Activated T-helper 2 cell treated with anti-CD3 and anti-CD28 coated beads, Interferon-gamma antibody, Interleukin-2, Interleukin-4, amounts not matched to agents 10 μg/mL and 5 μg/mL and 100 μg/mL, durations not matched to agents 14 hours and 24 hours and 36 hours (primary cell): ENCODE measurements around the gene SLC12A8. TPM values are rescaled to one million over a fixed set of nuclear protein-coding genes. Genes with fewer than 3 reads are reported as not detected.

Experiments used
- DNase-seq: peaks from one replicate; pipeline ENCODE4 v3.0.0; 2021; ENCODE audit warnings: low spot score
- H3K27ac Mint-ChIP-seq: one replicate; pipeline ENCODE4 v1.8.0; 2021; ENCODE audit warnings: mixed read lengths
- H3K27me3 Mint-ChIP-seq: one replicate; pipeline ENCODE4 v1.8.0; 2021; ENCODE audit warnings: low read depth, mixed read lengths
- H3K36me3 Mint-ChIP-seq: one replicate; pipeline ENCODE4 v1.8.0; 2021; ENCODE audit warnings: low read depth, mixed read lengths
- H3K4me1 Mint-ChIP-seq: one replicate; pipeline ENCODE4 v1.8.0; 2021; ENCODE audit warnings: low read depth, mixed read lengths
- H3K4me3 Mint-ChIP-seq: one replicate; pipeline ENCODE4 v1.8.0; 2021; ENCODE audit warnings: low read depth, mild to moderate bottlenecking, moderate library complexity, mixed read lengths
- H3K9me3 Mint-ChIP-seq: one replicate; pipeline ENCODE4 v1.8.0; 2021; ENCODE audit warnings: mixed read lengths
- intact Hi-C: fragments of 100-400 bp; cut with micrococcal nuclease; formaldehyde crosslinking; loops from one replicate; pipeline ENCODE4 v1.15.1; 2023
- total RNA-seq: library from RNA; stranded (reverse); gene quantifications from 2 replicates; pipeline ENCODE4 v1.2.3, GENCODE V29; 2022

Gene SLC12A8
- total RNA-seq, 1 donor from 2014 or later = 1.3 TPM

- no peak overlapping the region for H3K4me3 Mint-ChIP-seq
- no peak for DNase-seq
- peaks cover 26% of the 10 kb centered on the region for H3K27me3 Mint-ChIP-seq
- intact Hi-C loops = no loop called here
- no peaks in the 10 kb centered on the region for H3K9me3 Mint-ChIP-seq
- H3K36me3 Mint-ChIP-seq = no peaks in the 10 kb centered on the region
- H3K4me1 Mint-ChIP-seq = peaks cover 11% of the 10 kb centered on the region
- H3K27ac Mint-ChIP-seq = no peak overlapping the region
These were observed 21.8 kb downstream of the SLC12A8 start for GRCh38 chr3:125190786-125191185.

- H3K27ac Mint-ChIP-seq = no peak overlapping the region
- H3K4me3 Mint-ChIP-seq = no peak overlapping the region
- intact Hi-C loops = no loop called here
- peaks cover 4% of the 10 kb centered on the region for H3K4me1 Mint-ChIP-seq
- H3K36me3 Mint-ChIP-seq = no peaks in the 10 kb centered on the region
- H3K27me3 Mint-ChIP-seq = peaks cover 25% of the 10 kb centered on the region
- DNase-seq = no peak
- H3K9me3 Mint-ChIP-seq = no peaks in the 10 kb centered on the region
These were observed 23.0 kb downstream of the SLC12A8 start for GRCh38 chr3:125189378-125190165.

DNA sequence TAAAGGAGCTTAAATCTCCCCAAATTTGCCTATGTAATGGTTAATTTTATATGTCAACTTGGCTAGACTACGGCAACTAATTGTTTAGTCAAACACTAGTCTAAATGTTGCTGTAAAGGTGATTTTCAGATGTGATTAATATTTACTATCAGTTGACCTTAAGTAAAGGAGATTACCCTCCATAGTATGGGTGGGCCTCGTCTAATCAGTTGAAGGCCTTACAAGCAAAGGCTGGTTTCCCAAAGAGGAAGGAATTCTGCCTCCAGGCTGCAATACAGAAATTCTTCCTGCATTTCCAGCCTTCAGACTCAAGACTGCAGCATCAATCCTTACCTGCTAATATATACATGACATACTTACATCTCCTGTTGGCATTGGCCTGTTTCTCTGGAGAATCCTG, 23.6 kb downstream of the SLC12A8 start:
- no peak overlapping the region for H3K27ac Mint-ChIP-seq
- intact Hi-C loops = no loop called here
- no peaks in the 10 kb centered on the region for H3K36me3 Mint-ChIP-seq
- H3K9me3 Mint-ChIP-seq = no peaks in the 10 kb centered on the region
- DNase-seq = no peak
- H3K27me3 Mint-ChIP-seq = peaks cover 25% of the 10 kb centered on the region
- H3K4me3 Mint-ChIP-seq = no peak overlapping the region
- H3K4me1 Mint-ChIP-seq = peaks cover 4% of the 10 kb centered on the region

DNA sequence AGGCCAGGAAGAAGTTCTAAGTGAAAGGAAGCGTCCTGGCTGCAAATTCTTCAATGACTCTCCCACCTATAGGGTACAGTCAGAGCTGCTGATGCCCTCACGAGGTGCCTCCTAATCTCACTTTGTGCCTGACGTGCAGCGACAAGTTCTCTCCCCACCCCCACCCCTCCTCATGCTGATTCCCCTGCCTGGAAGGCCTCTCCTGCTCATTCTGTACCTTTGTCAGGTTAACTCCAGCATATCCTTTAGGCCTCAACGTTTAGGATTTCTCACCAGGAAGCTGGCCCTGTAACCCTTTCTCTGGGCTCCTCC, 25.0 kb downstream of the SLC12A8 start:
- Mint-ChIP-seq H3K27me3 (peaks cover 16% of the 10 kb centered on the region), H3K27ac (no peak overlapping the region), H3K4me3 (no peak overlapping the region), H3K4me1 (peaks cover 4% of the 10 kb centered on the region), H3K36me3 (no peaks in the 10 kb centered on the region), H3K9me3 (no peaks in the 10 kb centered on the region)
- no peak for DNase-seq
- intact Hi-C loops = no loop called here

DNA sequence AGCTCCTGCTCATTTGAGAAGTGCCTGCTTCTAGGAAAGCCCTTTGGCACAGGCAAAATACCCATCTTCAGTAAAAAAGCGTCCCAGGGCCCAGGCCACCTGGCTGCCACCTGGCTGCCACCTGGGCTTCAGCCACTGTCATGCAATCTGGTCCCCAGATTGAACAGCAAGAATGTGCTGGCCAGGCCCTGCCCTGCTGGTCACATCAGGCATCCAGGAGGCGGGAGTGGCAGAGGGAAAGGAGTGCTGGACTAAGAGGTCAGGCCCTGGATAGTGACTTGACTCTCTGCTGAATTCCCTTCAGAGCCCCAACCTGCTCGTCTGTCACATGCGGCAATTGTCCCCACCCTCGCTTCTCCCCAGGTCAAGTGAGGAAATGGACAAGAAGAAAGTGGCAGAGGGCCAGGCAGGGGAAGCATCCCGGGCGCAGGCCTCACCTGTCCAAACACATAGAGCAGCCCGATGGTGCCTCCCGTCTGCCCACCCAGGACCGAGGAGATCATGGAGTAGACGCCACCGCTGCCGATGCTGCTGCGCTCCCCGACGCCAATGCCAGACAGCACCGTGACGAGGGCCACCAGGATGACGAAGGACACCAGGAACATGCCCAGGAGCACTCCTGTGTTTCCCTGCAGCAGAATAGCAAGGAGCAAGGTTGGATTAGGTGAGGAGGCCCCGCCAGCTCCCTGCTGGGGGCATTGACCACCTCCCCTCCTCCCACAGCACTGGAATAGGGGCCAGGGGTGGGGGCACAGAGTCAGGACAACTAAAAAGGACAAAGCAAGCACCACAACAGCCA, 25.5 kb downstream of the SLC12A8 start:
- Mint-ChIP-seq H3K4me3 (no peak overlapping the region), H3K4me1 (peaks cover 4% of the 10 kb centered on the region), H3K27me3 (peaks cover 11% of the 10 kb centered on the region), H3K9me3 (no peaks in the 10 kb centered on the region), H3K36me3 (no peaks in the 10 kb centered on the region), H3K27ac (no peak overlapping the region)
- no peak for DNase-seq
- intact Hi-C loops = no loop called here

GRCh38 chr3:125186261-125186787, 26.2 kb downstream of the SLC12A8 start:
- Mint-ChIP-seq H3K9me3 (no peaks in the 10 kb centered on the region), H3K4me1 (peaks cover 4% of the 10 kb centered on the region), H3K36me3 (no peaks in the 10 kb centered on the region), H3K27me3 (peaks cover 11% of the 10 kb centered on the region), H3K4me3 (no peak overlapping the region), H3K27ac (no peak overlapping the region)
- DNase-seq = no peak
- intact Hi-C loops = no loop called here

DNA sequence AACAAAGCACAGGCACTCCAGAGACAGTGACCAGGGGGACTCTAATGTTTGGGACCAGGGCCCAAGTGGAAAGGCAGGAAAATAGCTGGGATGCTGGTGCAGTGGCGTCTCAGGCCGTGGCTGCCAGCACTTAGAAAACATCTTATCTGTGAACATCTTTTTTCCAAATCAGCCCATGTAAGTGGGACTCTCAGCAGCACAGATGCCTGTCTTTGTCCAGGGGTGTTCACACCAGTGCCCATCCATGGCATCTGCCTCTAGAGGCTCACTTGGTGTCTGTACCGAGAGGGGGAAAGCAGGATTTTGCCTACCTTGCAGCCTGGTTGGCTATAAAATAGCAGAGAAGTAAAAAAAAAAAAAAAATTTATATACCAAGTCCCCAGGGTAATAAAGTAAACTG, 26.7 kb downstream of the SLC12A8 start:
- Mint-ChIP-seq H3K27me3 (peaks cover 8% of the 10 kb centered on the region), H3K4me3 (no peak overlapping the region), H3K27ac (no peak overlapping the region), H3K4me1 (peaks cover 4% of the 10 kb centered on the region), H3K9me3 (no peaks in the 10 kb centered on the region), H3K36me3 (no peaks in the 10 kb centered on the region)
- intact Hi-C loops = no loop called here
- DNase-seq = no peak

DNA sequence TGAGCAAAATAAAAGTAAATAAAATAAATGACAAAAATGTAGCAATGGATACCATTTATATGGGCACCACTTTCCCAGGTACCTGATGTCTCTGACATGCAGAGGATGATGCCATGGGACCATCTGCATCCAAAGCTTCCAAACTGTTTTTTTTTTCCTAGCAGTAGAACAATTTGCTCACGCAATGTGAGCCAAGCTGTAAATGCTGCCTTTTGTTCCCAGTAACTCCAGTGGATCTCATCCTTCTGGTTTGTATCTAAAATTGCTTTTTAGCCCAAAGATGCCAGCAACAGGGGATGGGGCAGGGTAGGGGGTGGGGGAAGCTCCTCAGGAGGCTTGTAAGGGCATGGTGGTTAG, 32.7 kb downstream of the SLC12A8 start:
- H3K27me3 Mint-ChIP-seq = peaks cover 6% of the 10 kb centered on the region
- H3K4me3 Mint-ChIP-seq = no peak overlapping the region
- no peaks in the 10 kb centered on the region for H3K9me3 Mint-ChIP-seq
- H3K27ac Mint-ChIP-seq = no peak overlapping the region
- intact Hi-C loops = no loop called here
- no peak for DNase-seq
- peaks cover 8% of the 10 kb centered on the region for H3K4me1 Mint-ChIP-seq
- no peaks in the 10 kb centered on the region for H3K36me3 Mint-ChIP-seq

DNA sequence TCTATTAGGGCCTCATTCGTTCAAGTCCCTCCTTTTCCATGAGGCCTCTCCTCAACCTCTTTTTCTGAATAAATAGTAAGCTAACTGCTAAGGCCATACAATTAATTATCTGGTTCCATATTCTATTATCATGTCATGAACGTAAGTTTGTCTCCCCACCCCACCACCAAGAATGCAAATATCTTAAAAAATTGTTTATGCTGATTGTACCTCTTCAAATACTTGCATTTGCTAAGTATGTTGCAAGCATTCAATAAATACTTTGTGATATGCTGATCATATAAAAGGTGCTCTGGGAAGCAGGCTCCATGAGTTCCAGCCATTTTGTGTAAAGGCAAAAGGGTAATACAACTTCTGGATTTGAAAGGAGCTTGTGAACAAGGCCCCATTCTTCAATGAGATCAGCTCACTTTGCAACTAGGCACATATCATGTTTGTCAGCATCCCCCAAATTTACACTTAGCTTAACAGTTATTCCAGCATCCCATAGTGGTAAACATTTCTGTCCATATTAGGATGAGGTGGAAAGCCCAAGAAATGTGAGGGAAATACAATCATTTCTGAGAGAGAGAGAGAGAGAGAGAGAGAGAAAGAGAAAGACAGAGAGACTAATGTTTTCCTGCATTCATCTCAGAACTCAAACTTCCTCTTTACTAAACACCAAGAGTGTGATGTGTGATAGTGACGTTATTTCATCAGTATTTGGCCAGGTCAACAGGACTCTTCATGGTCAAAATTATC, 33.2 kb downstream of the SLC12A8 start:
- intact Hi-C loops = no loop called here
- no peak overlapping the region for H3K27ac Mint-ChIP-seq

GRCh38 chr3:125177746-125178145, 34.8 kb downstream of the SLC12A8 start:
- Mint-ChIP-seq H3K36me3 (no peaks in the 10 kb centered on the region), H3K9me3 (no peaks in the 10 kb centered on the region), H3K4me1 (peaks cover 8% of the 10 kb centered on the region), H3K4me3 (no peak overlapping the region), H3K27ac (no peak overlapping the region), H3K27me3 (peaks cover 16% of the 10 kb centered on the region)
- DNase-seq = no peak
- intact Hi-C loops = no loop called here

More for the DNA sequence above, 33.2 kb downstream of the SLC12A8 start:
- Mint-ChIP-seq H3K27me3 (peaks cover 10% of the 10 kb centered on the region), H3K4me3 (no peak overlapping the region), H3K4me1 (peaks cover 8% of the 10 kb centered on the region), H3K9me3 (no peaks in the 10 kb centered on the region), H3K36me3 (no peaks in the 10 kb centered on the region)
- DNase-seq = no peak

- Mint-ChIP-seq H3K27ac (no peak overlapping the region), H3K36me3 (no peaks in the 10 kb centered on the region), H3K9me3 (no peaks in the 10 kb centered on the region), H3K27me3 (peaks cover 17% of the 10 kb centered on the region), H3K4me3 (no peak overlapping the region), H3K4me1 (peaks cover 8% of the 10 kb centered on the region)
- intact Hi-C loops = no loop called here
- no peak for DNase-seq
These were observed 37.1 kb downstream of the SLC12A8 start for GRCh38 chr3:125175295-125176078.

GRCh38 chr3:125172346-125172745, 40.2 kb downstream of the SLC12A8 start:
- H3K4me1 Mint-ChIP-seq = peaks cover 4% of the 10 kb centered on the region

More at GRCh38 chr3:125172346-125172745, 40.2 kb downstream of the SLC12A8 start:
- no peak for DNase-seq
- Mint-ChIP-seq H3K27ac (no peak overlapping the region), H3K9me3 (no peaks in the 10 kb centered on the region), H3K4me3 (no peak overlapping the region), H3K36me3 (no peaks in the 10 kb centered on the region), H3K27me3 (peaks cover 36% of the 10 kb centered on the region)
- intact Hi-C loops = no loop called here
